IMR-90 (cell line): ENCODE data around the gene MEGF11.

Source experiments
- POLR2A ChIP-seq: IDR thresholded peaks from 2 replicates; pipeline ENCODE4 v1.6.1; 2012; ENCODE audit warnings: mild to moderate bottlenecking, low read depth, low read length
- TF ChIP-seq, protein P1 (sequence below): conservative IDR thresholded peaks from 2 replicates; pipeline ENCODE4 v1.5.1; 2012; ENCODE audit warnings: mild to moderate bottlenecking, low read depth, low read length, improper control_type of control experiment

- TF ChIP-seq, protein P1, sequence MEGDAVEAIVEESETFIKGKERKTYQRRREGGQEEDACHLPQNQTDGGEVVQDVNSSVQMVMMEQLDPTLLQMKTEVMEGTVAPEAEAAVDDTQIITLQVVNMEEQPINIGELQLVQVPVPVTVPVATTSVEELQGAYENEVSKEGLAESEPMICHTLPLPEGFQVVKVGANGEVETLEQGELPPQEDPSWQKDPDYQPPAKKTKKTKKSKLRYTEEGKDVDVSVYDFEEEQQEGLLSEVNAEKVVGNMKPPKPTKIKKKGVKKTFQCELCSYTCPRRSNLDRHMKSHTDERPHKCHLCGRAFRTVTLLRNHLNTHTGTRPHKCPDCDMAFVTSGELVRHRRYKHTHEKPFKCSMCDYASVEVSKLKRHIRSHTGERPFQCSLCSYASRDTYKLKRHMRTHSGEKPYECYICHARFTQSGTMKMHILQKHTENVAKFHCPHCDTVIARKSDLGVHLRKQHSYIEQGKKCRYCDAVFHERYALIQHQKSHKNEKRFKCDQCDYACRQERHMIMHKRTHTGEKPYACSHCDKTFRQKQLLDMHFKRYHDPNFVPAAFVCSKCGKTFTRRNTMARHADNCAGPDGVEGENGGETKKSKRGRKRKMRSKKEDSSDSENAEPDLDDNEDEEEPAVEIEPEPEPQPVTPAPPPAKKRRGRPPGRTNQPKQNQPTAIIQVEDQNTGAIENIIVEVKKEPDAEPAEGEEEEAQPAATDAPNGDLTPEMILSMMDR = no peak
- no peak for TF ChIP-seq POLR2A
These were observed 301.0 kb downstream of the MEGF11 start for GRCh38 chr15:65952391-65953053.
